Measurements from ENCODE around the gene ANTXR1. TPM values are rescaled to one million over a fixed set of nuclear protein-coding genes. Genes with fewer than 3 reads are reported as not detected.

The ANTXR1 gene
- total RNA-seq, 1 experiment from 2014 or later, result 25.7 TPM

- intact Hi-C loops (cut with micrococcal nuclease), result no loop called here
- no peaks in the 10 kb centered on the region for H3K9me3 ChIP-seq (ENCODE audit: control insufficient read depth in 1 of 2, insufficient read depth in 1 of 2, low read depth in 1 of 2, low read length in 2 of 2)
- no peak overlapping the region for H3K4me2 ChIP-seq (ENCODE audit: low read length)
- H3K9me2 ChIP-seq (ENCODE audit: insufficient read depth), result no peaks in the 10 kb centered on the region
- H3K27ac ChIP-seq (ENCODE audit: low read depth, low read length), result no peak overlapping the region
- H3K79me2 ChIP-seq (ENCODE audit: insufficient read depth, low read length), result no peaks in the 10 kb centered on the region
- CTCF ChIA-PET, result no interaction called here
- no peak for TF ChIP-seq POLR2A (IDR thresholded peaks at IDR 0.05; ENCODE audit: borderline replicate concordance, extremely low read depth, insufficient read depth, insufficient read length)
- no peak for TF ChIP-seq CEBPB (IDR thresholded peaks at IDR 0.05; ENCODE audit: low read depth)
- no peak for TF ChIP-seq CBX3 (IDR thresholded peaks at IDR 0.05; ENCODE audit: low read depth)
- TF ChIP-seq ZFX (IDR thresholded peaks at IDR 0.05), result no peak
- TF ChIP-seq YY1 (IDR thresholded peaks at IDR 0.05; ENCODE audit: extremely low read depth, insufficient replicate concordance, low read depth, low read length), result no peak
- TF ChIP-seq EZH2phosphoT487 (IDR thresholded peaks at IDR 0.05; ENCODE audit: borderline replicate concordance), result no peak
- TF ChIP-seq ELF1 (IDR thresholded peaks at IDR 0.05; ENCODE audit: borderline replicate concordance, low read depth), result no peak
- TF ChIP-seq CTCF (IDR thresholded peaks at IDR 0.05 in 2 of 3, conservative IDR thresholded peaks at IDR 0.05 in 1 of 3; ENCODE audit: borderline replicate concordance in 1 of 3, insufficient read depth in 1 of 3, low read depth in 2 of 3, low read length in 2 of 3), result no peak
- TF ChIP-seq RAD21 (IDR thresholded peaks at IDR 0.05; ENCODE audit: low read depth), result no peak
- no peak for TF ChIP-seq SIN3A (IDR thresholded peaks at IDR 0.05; ENCODE audit: low read depth)
- TF ChIP-seq TCF7L2 (IDR thresholded peaks at IDR 0.05; ENCODE audit: borderline replicate concordance, extremely low read depth, insufficient read depth, insufficient read length), result no peak
- TF ChIP-seq, protein P1, sequence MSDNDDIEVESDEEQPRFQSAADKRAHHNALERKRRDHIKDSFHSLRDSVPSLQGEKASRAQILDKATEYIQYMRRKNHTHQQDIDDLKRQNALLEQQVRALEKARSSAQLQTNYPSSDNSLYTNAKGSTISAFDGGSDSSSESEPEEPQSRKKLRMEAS (IDR thresholded peaks at IDR 0.05), result no peak
- no peak for TF ChIP-seq ATF3 (IDR thresholded peaks at IDR 0.05)
- TF ChIP-seq EGR1 (IDR thresholded peaks at IDR 0.05; ENCODE audit: low read depth), result no peak
- TF ChIP-seq FOSL1 (IDR thresholded peaks at IDR 0.05; ENCODE audit: low read depth), result no peak
- no peak for TF ChIP-seq SP1 (IDR thresholded peaks at IDR 0.05; ENCODE audit: low read depth)
- no peak overlapping the region for H3K9ac ChIP-seq (ENCODE audit: low read length)
- BruUV-seq (replicated peaks), result no TSS peak
- no peaks in the 10 kb centered on the region for H3K4me1 ChIP-seq (ENCODE audit: control insufficient read depth in 1 of 2, insufficient read depth in 2 of 2, low read length in 2 of 2)
- POLR2A ChIA-PET, result no interaction called here
- H2AFZ ChIP-seq (ENCODE audit: low read depth, low read length, poor library complexity, severe bottlenecking), result no peak overlapping the region
- DNase-seq (ENCODE audit: low read depth, low spot score) (no peak), ATAC-seq (no peak)
- no peak overlapping the region for H3K4me3 ChIP-seq (replicated peaks in 1 of 2; ENCODE audit: low read depth in 1 of 2, low read length in 2 of 2)
- no peaks in the 10 kb centered on the region for H4K20me1 ChIP-seq (ENCODE audit: insufficient read depth)
- no peaks in the 10 kb centered on the region for H3K36me3 ChIP-seq (ENCODE audit: control insufficient read depth in 1 of 2, insufficient read depth in 2 of 2, low read length in 2 of 2)
- no peaks in the 10 kb centered on the region for H3K27me3 ChIP-seq (ENCODE audit: insufficient read depth, low read length)
- RAD21 ChIA-PET (ENCODE audit: low non-redundant PET in 1 of 2, low total read pairs in 2 of 2, uncharacterized antibody in 2 of 2, unreplicated experiment in 2 of 2), result no interaction called here
Measured at GRCh38 chr2:69247583-69247982, 234.6 kb downstream of the ANTXR1 start.

All from HCT116 (cell line).